ENCODE results near the gene MAGED4.
"Not testable (repeated sequence)": the region's sequence is repeated elsewhere in the genome, so short reads cannot be mapped to it uniquely, and the experiment has no call there.

DNA sequence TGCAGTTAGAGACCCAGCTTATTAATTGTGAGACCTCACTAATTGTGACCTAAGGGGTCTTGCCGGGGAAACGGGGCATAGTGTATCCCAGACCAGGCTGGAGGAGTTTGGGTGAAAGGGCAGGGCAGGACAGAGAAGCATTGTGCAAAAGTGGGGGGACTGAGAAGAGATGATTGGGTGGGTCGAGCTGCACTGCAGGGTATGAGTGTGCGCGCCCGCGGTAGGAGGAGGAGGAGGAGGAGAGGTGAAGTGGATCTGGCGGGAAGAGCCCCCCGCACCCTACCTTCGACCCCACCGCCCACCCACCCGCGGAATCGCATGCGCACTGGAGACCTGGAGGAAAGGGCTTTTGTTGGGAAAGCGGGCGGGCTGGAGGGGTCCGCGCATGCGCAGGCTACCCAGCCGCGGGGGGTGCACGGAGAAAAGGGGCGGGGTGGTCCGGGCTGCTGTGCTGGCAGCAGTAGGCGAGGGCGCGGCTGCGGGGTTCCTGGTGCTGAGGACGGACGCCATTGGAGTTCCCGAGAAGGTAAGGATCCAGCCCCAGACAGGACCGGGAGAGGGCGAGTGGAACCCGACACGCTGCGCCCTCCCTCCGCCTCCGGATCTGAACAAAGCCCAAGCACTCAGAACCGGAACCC, at the start of gene MAGED4:
- TF ChIP-seq, protein P1, sequence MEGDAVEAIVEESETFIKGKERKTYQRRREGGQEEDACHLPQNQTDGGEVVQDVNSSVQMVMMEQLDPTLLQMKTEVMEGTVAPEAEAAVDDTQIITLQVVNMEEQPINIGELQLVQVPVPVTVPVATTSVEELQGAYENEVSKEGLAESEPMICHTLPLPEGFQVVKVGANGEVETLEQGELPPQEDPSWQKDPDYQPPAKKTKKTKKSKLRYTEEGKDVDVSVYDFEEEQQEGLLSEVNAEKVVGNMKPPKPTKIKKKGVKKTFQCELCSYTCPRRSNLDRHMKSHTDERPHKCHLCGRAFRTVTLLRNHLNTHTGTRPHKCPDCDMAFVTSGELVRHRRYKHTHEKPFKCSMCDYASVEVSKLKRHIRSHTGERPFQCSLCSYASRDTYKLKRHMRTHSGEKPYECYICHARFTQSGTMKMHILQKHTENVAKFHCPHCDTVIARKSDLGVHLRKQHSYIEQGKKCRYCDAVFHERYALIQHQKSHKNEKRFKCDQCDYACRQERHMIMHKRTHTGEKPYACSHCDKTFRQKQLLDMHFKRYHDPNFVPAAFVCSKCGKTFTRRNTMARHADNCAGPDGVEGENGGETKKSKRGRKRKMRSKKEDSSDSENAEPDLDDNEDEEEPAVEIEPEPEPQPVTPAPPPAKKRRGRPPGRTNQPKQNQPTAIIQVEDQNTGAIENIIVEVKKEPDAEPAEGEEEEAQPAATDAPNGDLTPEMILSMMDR (conservative IDR thresholded peaks at IDR 0.05; ENCODE audit: low read depth, low read length), result not testable (repeated sequence)
- not testable (repeated sequence) for TF ChIP-seq EZH2phosphoT487 (IDR thresholded peaks at IDR 0.05; ENCODE audit: borderline replicate concordance, low read length); EZH2 (IDR thresholded peaks at IDR 0.05; ENCODE audit: low read length, unreplicated experiment)
